NCI-H187 treated with DMSO at 0.1 percent for 48 hours (cell line): ENCODE results near the gene FADS2.

ENCODE experiments used
- DNase-seq: peaks from one replicate; lab custom pipeline; 2025; lab: John Stamatoyannopoulos, UW

FADS2 gene

GRCh38 chr11:61795876-61796526, 32.1 kb upstream of the FADS2 start:
- DNase-seq = no peak

- no peak for DNase-seq
Observed at GRCh38 chr11:61797263-61797944, 30.7 kb upstream of the FADS2 start.

GRCh38 chr11:61799665-61800284, 28.3 kb upstream of the FADS2 start:
- DNase-seq = no peak

- no peak for DNase-seq
Observed at GRCh38 chr11:61800331-61801281, 27.5 kb upstream of the FADS2 start.

GRCh38 chr11:61802605-61803004, 25.5 kb upstream of the FADS2 start:
- DNase-seq = no peak

GRCh38 chr11:61803889-61804647, 24.0 kb upstream of the FADS2 start:
- DNase-seq = no peak

- DNase-seq = no peak
Observed at GRCh38 chr11:61805146-61805545, 23.0 kb upstream of the FADS2 start.

- DNase-seq = no peak
Observed at GRCh38 chr11:61806785-61807184, 21.3 kb upstream of the FADS2 start.

GRCh38 chr11:61810671-61811175, 17.4 kb upstream of the FADS2 start:
- DNase-seq = no peak

GRCh38 chr11:61811831-61812230, 16.3 kb upstream of the FADS2 start:
- DNase-seq = no peak

GRCh38 chr11:61812736-61813411, 15.2 kb upstream of the FADS2 start:
- no peak for DNase-seq

GRCh38 chr11:61814247-61814957, 13.7 kb upstream of the FADS2 start:
- DNase-seq = no peak

GRCh38 chr11:61814958-61815789, 12.9 kb upstream of the FADS2 start:
- no peak for DNase-seq

- DNase-seq = no peak
Observed at GRCh38 chr11:61815790-61816735, 12.0 kb upstream of the FADS2 start.

- DNase-seq = peak; percentile 67
Observed at GRCh38 chr11:61816736-61817455, 11.2 kb upstream of the FADS2 start, which contains the start of gene FADS1. TSS of gene FADS1 (minus strand) at chr11:61817003. CDS start at chr11:61816929, 74 bp downstream.

GRCh38 chr11:61817471-61818202, 10.5 kb upstream of the FADS2 start:
- no peak for DNase-seq
